NCI-H146 treated with DMSO at 0.1 percent for 48 hours (cell line): Measurements from ENCODE around the gene FADD.
"Not testable (repeated sequence)": the region's sequence is repeated elsewhere in the genome, so short reads cannot be mapped to it uniquely, and the experiment has no call there.

Experiments
- DNase-seq: peaks from one replicate; lab custom pipeline; 2025; ENCODE audit not compliant: unreplicated experiment; lab: John Stamatoyannopoulos, UW

The FADD gene

GRCh38 chr11:70180906-70181305, 22.2 kb upstream of the FADD start:
- DNase-seq = no peak

- no peak for DNase-seq
Measured at GRCh38 chr11:70182266-70182665, 20.8 kb upstream of the FADD start.

- no peak for DNase-seq
Measured at GRCh38 chr11:70183032-70183431, 20.1 kb upstream of the FADD start.

- no peak for DNase-seq
Measured at GRCh38 chr11:70183483-70184176, 19.5 kb upstream of the FADD start.

GRCh38 chr11:70184396-70184795, 18.7 kb upstream of the FADD start:
- DNase-seq = no peak

GRCh38 chr11:70185348-70186055, 17.6 kb upstream of the FADD start:
- no peak for DNase-seq

GRCh38 chr11:70186420-70186819, 16.7 kb upstream of the FADD start:
- no peak for DNase-seq

GRCh38 chr11:70186936-70187335, 16.2 kb upstream of the FADD start:
- DNase-seq = no peak

GRCh38 chr11:70187771-70188170, 15.3 kb upstream of the FADD start:
- no peak for DNase-seq

GRCh38 chr11:70189622-70190021, 13.5 kb upstream of the FADD start:
- DNase-seq = no peak

GRCh38 chr11:70191495-70192140, 11.5 kb upstream of the FADD start:
- DNase-seq = peak; percentile 32

- no peak for DNase-seq
Measured at GRCh38 chr11:70192666-70193410, 10.3 kb upstream of the FADD start.

GRCh38 chr11:70193411-70194292, 9.4 kb upstream of the FADD start:
- DNase-seq = no peak

- DNase-seq = no peak
Measured at GRCh38 chr11:70194792-70195791, 8.0 kb upstream of the FADD start.

- no peak for DNase-seq
Measured at GRCh38 chr11:70200212-70200844, 2.8 kb upstream of the FADD start.

- DNase-seq = not testable (repeated sequence)
Measured at GRCh38 chr11:70201047-70201446, 2.0 kb upstream of the FADD start.

GRCh38 chr11:70201882-70202861, 924 bp upstream of the FADD start:
- DNase-seq = no peak
